Panc1 (cell line): ENCODE measurements around the gene OMP. TPM values are rescaled to one million over a fixed set of nuclear protein-coding genes. Genes with fewer than 3 reads are reported as not detected.

Source experiments
- ATAC-seq: fragments of 200-7000 bp; cut with Tn5 transposase; 2 replicates; pipeline ENCODE4 v1.9.1; 2020; ENCODE audit warnings: mild to moderate bottlenecking, moderate library complexity
- BruUV-seq: library from RNA; stranded (reverse); fragments of 400-500 nt; replicated peaks from 2 replicates; lab custom pipeline; 2021; lab: Mats Ljungman, UMichigan
- CTCF ChIA-PET: fragments of 300-600 bp; sonication (Branson Sonifier 250); formaldehyde crosslinking; loops from one replicate; lab custom pipeline; 2022; ENCODE audit warnings: antibody characterized with exemption; lab: Charles Lee
- POLR2A ChIA-PET: fragments of 300-600 bp; sonication (Branson Sonifier 250); formaldehyde crosslinking; loops from one replicate; lab custom pipeline; 2022; ENCODE audit warnings: antibody characterized with exemption; lab: Charles Lee
- DNase-seq: peaks from one replicate; pipeline ENCODE4 v3.0.0-alpha.2; 2010; ENCODE audit warnings: low read depth, low spot score
- H3K27ac ChIP-seq: 2 replicates; pipeline ENCODE4 v1.5.1; 2011; ENCODE audit warnings: mild to moderate bottlenecking, low read length, inconsistent platforms
- H3K27me3 ChIP-seq: fragments of 200-500 bp; sonication (Bioruptor generic); 2 replicates; pipeline ENCODE4 v1.6.0; 2014; ENCODE audit warnings: low read length, inconsistent platforms; ENCODE audit not compliant: control insufficient read depth, insufficient read depth
- H3K36me3 ChIP-seq: fragments of 200-500 bp; sonication (Bioruptor generic); 2 replicates; pipeline ENCODE4 v1.5.1; 2014; ENCODE audit warnings: inconsistent platforms, mild to moderate bottlenecking, low read length, moderate library complexity; ENCODE audit not compliant: control insufficient read depth, insufficient read depth
- H3K4me1 ChIP-seq: 2 replicates; pipeline ENCODE4 v1.5.1; 2011; ENCODE audit warnings: inconsistent platforms, mild to moderate bottlenecking, low read length, moderate library complexity; ENCODE audit not compliant: control insufficient read depth, insufficient read depth
- H3K4me3 ChIP-seq, 2 experiments: 2 replicates each; pipeline ENCODE4 v1.5.1; 2011 to 2012; ENCODE audit warnings: low read depth in 2 of 2, low read length in 2 of 2, mild to moderate bottlenecking in 2 of 2, inconsistent platforms in 1 of 2, moderate library complexity in 1 of 2
- H3K9me3 ChIP-seq: fragments of 200-500 bp; sonication (Bioruptor generic); 2 replicates; pipeline ENCODE4 v1.5.1; 2014; ENCODE audit warnings: low read depth, mild to moderate bottlenecking, inconsistent platforms, low read length, moderate library complexity; ENCODE audit not compliant: control insufficient read depth, insufficient read depth
- POLR2AphosphoS5 ChIP-seq: IDR thresholded peaks from 2 replicates; pipeline ENCODE4 v1.6.1; 2012; ENCODE audit warnings: mild to moderate bottlenecking, low read depth, low read length, moderate library complexity
- SIN3A ChIP-seq: IDR thresholded peaks from 2 replicates; pipeline ENCODE4 v1.6.1; 2012; ENCODE audit warnings: low read depth, mild to moderate bottlenecking, low read length, moderate library complexity, borderline replicate concordance; ENCODE audit not compliant: insufficient read depth
- TCF7L2 ChIP-seq: IDR thresholded peaks from 2 replicates; pipeline ENCODE4 v1.6.1; 2011; ENCODE audit warnings: mild to moderate bottlenecking, low read depth, low read length, inconsistent platforms
- in situ Hi-C: cut with HindIII; loops from 2 replicates; pipeline ENCODE4 v1.10.0; 2016; ENCODE audit warnings: low sequenced_read_pairs, low pct_unique_long_range_greater_than_20kb
- intact Hi-C: fragments of 100-400 bp; cut with micrococcal nuclease; formaldehyde crosslinking; loops from one replicate; pipeline ENCODE4 v1.10.0; 2022; ENCODE audit not compliant: unreplicated experiment
- total RNA-seq: library from RNA; stranded (reverse); gene quantifications from one replicate; pipeline ENCODE4 v1.2.1, GENCODE V29; 2021; ENCODE audit not compliant: unreplicated experiment
- TF ChIP-seq, protein P1 (sequence below), 2 experiments: IDR thresholded peaks; 2 replicates each; pipeline ENCODE4 v1.6.1; 2011 to 2012; ENCODE audit warnings: low read depth in 2 of 2, control low read depth in 1 of 2, low read length in 1 of 2, mild to moderate bottlenecking in 1 of 2, moderate library complexity in 1 of 2; ENCODE audit not compliant: insufficient read depth in 1 of 2
- TF ChIP-seq, protein P2 (sequence below): fragments of 450-650 bp; IDR thresholded peaks from 2 replicates; pipeline ENCODE4 v1.5.1; 2017; ENCODE audit warnings: mild to moderate bottlenecking

The OMP gene
- total RNA-seq, 1 experiment from 2014 or later: 1.5 TPM

DNA sequence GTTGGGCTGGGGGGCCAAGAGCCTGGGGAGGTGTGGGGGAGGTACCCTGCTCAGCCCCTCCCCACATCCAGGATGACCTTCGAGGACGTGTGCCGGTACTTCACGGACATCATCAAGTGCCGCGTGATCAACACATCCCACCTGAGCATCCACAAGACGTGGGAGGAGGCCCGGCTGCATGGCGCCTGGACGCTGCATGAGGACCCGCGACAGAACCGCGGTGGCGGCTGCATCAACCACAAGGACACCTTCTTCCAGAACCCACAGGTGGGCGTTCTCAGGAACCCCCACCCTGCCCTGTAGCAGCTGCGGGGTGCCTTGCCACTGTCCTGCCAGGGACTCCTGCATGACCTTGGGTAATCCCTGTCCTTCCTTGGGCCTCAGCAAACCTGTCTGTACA is 15.4 kb downstream of the OMP start:
- no TSS peak for BruUV-seq
- no peak for ATAC-seq
- H3K36me3 ChIP-seq: no peaks in the 10 kb centered on the region
- H3K9me3 ChIP-seq: no peaks in the 10 kb centered on the region
- H3K27me3 ChIP-seq: no peaks in the 10 kb centered on the region
- ChIA-PET CTCF (no interaction called here), POLR2A (interaction anchor here (1.1 kb wide), 1 partner anchor 9 kb away, joined by 3 read pairs; no protein-coding TSS in a partner anchor)
- intact Hi-C loops: no loop called here
- TF ChIP-seq POLR2AphosphoS5 (no peak), TCF7L2 (no peak), SIN3A (no peak)
- TF ChIP-seq, protein P1, sequence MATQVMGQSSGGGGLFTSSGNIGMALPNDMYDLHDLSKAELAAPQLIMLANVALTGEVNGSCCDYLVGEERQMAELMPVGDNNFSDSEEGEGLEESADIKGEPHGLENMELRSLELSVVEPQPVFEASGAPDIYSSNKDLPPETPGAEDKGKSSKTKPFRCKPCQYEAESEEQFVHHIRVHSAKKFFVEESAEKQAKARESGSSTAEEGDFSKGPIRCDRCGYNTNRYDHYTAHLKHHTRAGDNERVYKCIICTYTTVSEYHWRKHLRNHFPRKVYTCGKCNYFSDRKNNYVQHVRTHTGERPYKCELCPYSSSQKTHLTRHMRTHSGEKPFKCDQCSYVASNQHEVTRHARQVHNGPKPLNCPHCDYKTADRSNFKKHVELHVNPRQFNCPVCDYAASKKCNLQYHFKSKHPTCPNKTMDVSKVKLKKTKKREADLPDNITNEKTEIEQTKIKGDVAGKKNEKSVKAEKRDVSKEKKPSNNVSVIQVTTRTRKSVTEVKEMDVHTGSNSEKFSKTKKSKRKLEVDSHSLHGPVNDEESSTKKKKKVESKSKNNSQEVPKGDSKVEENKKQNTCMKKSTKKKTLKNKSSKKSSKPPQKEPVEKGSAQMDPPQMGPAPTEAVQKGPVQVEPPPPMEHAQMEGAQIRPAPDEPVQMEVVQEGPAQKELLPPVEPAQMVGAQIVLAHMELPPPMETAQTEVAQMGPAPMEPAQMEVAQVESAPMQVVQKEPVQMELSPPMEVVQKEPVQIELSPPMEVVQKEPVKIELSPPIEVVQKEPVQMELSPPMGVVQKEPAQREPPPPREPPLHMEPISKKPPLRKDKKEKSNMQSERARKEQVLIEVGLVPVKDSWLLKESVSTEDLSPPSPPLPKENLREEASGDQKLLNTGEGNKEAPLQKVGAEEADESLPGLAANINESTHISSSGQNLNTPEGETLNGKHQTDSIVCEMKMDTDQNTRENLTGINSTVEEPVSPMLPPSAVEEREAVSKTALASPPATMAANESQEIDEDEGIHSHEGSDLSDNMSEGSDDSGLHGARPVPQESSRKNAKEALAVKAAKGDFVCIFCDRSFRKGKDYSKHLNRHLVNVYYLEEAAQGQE (IDR thresholded peaks at IDR 0.05; ENCODE audit: insufficient read depth in 1 of 2, low read depth in 2 of 2, low read length in 1 of 2): no peak
- TF ChIP-seq, protein P2, sequence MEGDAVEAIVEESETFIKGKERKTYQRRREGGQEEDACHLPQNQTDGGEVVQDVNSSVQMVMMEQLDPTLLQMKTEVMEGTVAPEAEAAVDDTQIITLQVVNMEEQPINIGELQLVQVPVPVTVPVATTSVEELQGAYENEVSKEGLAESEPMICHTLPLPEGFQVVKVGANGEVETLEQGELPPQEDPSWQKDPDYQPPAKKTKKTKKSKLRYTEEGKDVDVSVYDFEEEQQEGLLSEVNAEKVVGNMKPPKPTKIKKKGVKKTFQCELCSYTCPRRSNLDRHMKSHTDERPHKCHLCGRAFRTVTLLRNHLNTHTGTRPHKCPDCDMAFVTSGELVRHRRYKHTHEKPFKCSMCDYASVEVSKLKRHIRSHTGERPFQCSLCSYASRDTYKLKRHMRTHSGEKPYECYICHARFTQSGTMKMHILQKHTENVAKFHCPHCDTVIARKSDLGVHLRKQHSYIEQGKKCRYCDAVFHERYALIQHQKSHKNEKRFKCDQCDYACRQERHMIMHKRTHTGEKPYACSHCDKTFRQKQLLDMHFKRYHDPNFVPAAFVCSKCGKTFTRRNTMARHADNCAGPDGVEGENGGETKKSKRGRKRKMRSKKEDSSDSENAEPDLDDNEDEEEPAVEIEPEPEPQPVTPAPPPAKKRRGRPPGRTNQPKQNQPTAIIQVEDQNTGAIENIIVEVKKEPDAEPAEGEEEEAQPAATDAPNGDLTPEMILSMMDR: no peak
- no peaks in the 10 kb centered on the region for H3K4me1 ChIP-seq
- in situ Hi-C loops: no loop called here
- no peak for DNase-seq
- H3K27ac ChIP-seq: no peak overlapping the region
- no peak overlapping the region for H3K4me3 ChIP-seq

DNA sequence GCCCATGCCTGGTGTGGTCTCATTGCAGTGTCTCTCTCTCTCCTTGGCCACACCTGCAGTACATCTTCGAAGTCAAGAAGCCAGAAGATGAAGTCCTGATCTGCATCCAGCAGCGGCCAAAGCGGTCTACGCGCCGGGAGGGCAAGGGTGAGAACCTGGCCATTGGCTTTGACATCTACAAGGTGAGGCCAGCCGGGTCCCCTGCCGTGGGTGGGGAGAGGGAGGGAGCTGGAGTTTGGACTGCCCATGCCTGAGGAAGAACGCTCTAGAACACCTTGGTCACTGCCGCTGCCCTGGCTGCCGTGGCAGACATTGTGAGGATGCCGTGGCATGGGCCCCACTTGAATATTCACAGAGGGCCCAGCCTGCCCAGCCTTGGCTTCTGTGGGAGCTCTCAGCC is 16.3 kb downstream of the OMP start:
- in situ Hi-C loops (no loop called here), intact Hi-C loops (no loop called here)
- TF ChIP-seq, protein P2: no peak
- TF ChIP-seq TCF7L2 (no peak), POLR2AphosphoS5 (no peak), SIN3A (no peak)
- TF ChIP-seq, protein P1 (IDR thresholded peaks at IDR 0.05; ENCODE audit: insufficient read depth in 1 of 2, low read depth in 2 of 2, low read length in 1 of 2): no peak
- no peaks in the 10 kb centered on the region for H3K9me3 ChIP-seq
- no peaks in the 10 kb centered on the region for H3K27me3 ChIP-seq
- H3K4me1 ChIP-seq: no peaks in the 10 kb centered on the region
- DNase-seq: no peak
- no TSS peak for BruUV-seq
- H3K36me3 ChIP-seq: no peaks in the 10 kb centered on the region
- ChIA-PET POLR2A (no interaction called here), CTCF (no interaction called here)
- no peak overlapping the region for H3K27ac ChIP-seq
- H3K4me3 ChIP-seq: no peak overlapping the region
- no peak for ATAC-seq
